ENCODE data around the gene DGKG. TPM values are rescaled to one million over a fixed set of nuclear protein-coding genes. Genes with fewer than 3 reads are reported as not detected.

The DGKG gene
- polyA plus RNA-seq, 3 donors, result 4.2 to 9.2 (median 4.3) TPM

- no peak for DNase-seq
- Histone ChIP-seq H3K4me1 (ENCODE audit: control insufficient read depth in 1 of 2, insufficient read depth in 2 of 2, low read length in 2 of 2) (no peaks in the 10 kb centered on the region), H3K9ac (ENCODE audit: insufficient read depth, low read length, poor library complexity, severe bottlenecking) (no peak overlapping the region), H3K4me2 (replicated peaks; ENCODE audit: extremely low read depth, low read length, poor library complexity, severe bottlenecking) (no peak overlapping the region), H4K20me1 (ENCODE audit: insufficient read depth, low read length) (no peaks in the 10 kb centered on the region), H3K36me3 (replicated peaks in 1 of 2; ENCODE audit: control insufficient read depth in 1 of 2, insufficient read depth in 2 of 2, low read length in 2 of 2) (peaks cover 86 to 99% of the 10 kb centered on the region in 2 donors), H3K9me3 (replicated peaks in 1 of 2; ENCODE audit: control insufficient read depth in 1 of 2, insufficient read depth in 1 of 2, low read length in 2 of 2) (no peaks in the 10 kb centered on the region), H3K27me3 (ENCODE audit: control insufficient read depth in 2 of 2, insufficient read depth in 2 of 2, low read length in 2 of 2) (no peaks in the 10 kb centered on the region), H3K27ac (ENCODE audit: low read depth in 1 of 2, low read length in 2 of 2) (peak overlapping the region in 1 of 2 donors; percentile 10), H3K4me3 (replicated peaks in 1 of 3; ENCODE audit: low read depth in 2 of 3, low read length in 3 of 3) (no peak overlapping the region), H2AFZ (ENCODE audit: insufficient read depth, low read depth, low read length, poor library complexity, severe bottlenecking) (no peak overlapping the region), H3K79me2 (ENCODE audit: insufficient read depth, low read length) (no peaks in the 10 kb centered on the region)
- no peak for TF ChIP-seq CTCF (IDR thresholded peaks at IDR 0.05)
- H3K9me3 Mint-ChIP-seq, result no peaks in the 10 kb centered on the region
- H3K27ac Mint-ChIP-seq, result no peak overlapping the region
- peaks cover 0 to 1% (median 0%) of the 10 kb centered on the region in 3 donors for H3K27me3 Mint-ChIP-seq (ENCODE audit: low read depth in 3 of 3)
- WGBS (ENCODE audit: insufficient coverage), result 96% methylated on average over 7 of the region's 8 CpGs
- peaks cover 88 to 95% of the 10 kb centered on the region in 2 donors for H3K36me3 Mint-ChIP-seq
- no peak overlapping the region for H3K4me3 Mint-ChIP-seq
- intact Hi-C loops (cut with micrococcal nuclease), result no loop called here
- no peaks in the 10 kb centered on the region for H3K4me1 Mint-ChIP-seq
Measured at GRCh38 chr3:186283096-186283495, 78.9 kb downstream of the DGKG start.

- no peaks in the 10 kb centered on the region for H3K4me1 Mint-ChIP-seq
- H3K27ac ChIP-seq (ENCODE audit: low read depth in 1 of 2, low read length in 2 of 2), result peak overlapping the region in 1 of 2 donors; percentile 21
- no peaks in the 10 kb centered on the region for H3K9me3 Mint-ChIP-seq
- no peaks in the 10 kb centered on the region for H3K79me2 ChIP-seq (ENCODE audit: insufficient read depth, low read length)
- peaks cover 0 to 1% (median 0%) of the 10 kb centered on the region in 3 donors for H3K27me3 Mint-ChIP-seq (ENCODE audit: low read depth in 3 of 3)
- 63% methylated on average over 2 of the region's 2 CpGs for WGBS (ENCODE audit: insufficient coverage)
- no peak for TF ChIP-seq CTCF (IDR thresholded peaks at IDR 0.05)
- H3K9me3 ChIP-seq (replicated peaks in 1 of 2; ENCODE audit: control insufficient read depth in 1 of 2, insufficient read depth in 1 of 2, low read length in 2 of 2), result no peaks in the 10 kb centered on the region
- no peak overlapping the region for H3K4me2 ChIP-seq (replicated peaks; ENCODE audit: extremely low read depth, low read length, poor library complexity, severe bottlenecking)
- no peaks in the 10 kb centered on the region for H4K20me1 ChIP-seq (ENCODE audit: insufficient read depth, low read length)
- DNase-seq, result no peak
- H3K27ac Mint-ChIP-seq, result peak overlapping the region in 4 of 7 donors; percentile 17 to 53 (median 30)
- no peak overlapping the region for H3K4me3 ChIP-seq (replicated peaks in 1 of 3; ENCODE audit: low read depth in 2 of 3, low read length in 3 of 3)
- H3K4me1 ChIP-seq (ENCODE audit: control insufficient read depth in 1 of 2, insufficient read depth in 2 of 2, low read length in 2 of 2), result no peaks in the 10 kb centered on the region
- H2AFZ ChIP-seq (ENCODE audit: insufficient read depth, low read depth, low read length, poor library complexity, severe bottlenecking), result no peak overlapping the region
- H3K27me3 ChIP-seq (ENCODE audit: control insufficient read depth in 2 of 2, insufficient read depth in 2 of 2, low read length in 2 of 2), result no peaks in the 10 kb centered on the region
- H3K4me3 Mint-ChIP-seq, result no peak overlapping the region
- H3K36me3 ChIP-seq (replicated peaks in 1 of 2; ENCODE audit: control insufficient read depth in 1 of 2, insufficient read depth in 2 of 2, low read length in 2 of 2), result peaks cover 89 to 100% of the 10 kb centered on the region in 2 donors
- H3K36me3 Mint-ChIP-seq, result peaks cover 94 to 97% of the 10 kb centered on the region in 2 donors
- H3K9ac ChIP-seq (ENCODE audit: insufficient read depth, low read length, poor library complexity, severe bottlenecking), result no peak overlapping the region
- intact Hi-C loops (cut with micrococcal nuclease), result no loop called here
Measured at GRCh38 chr3:186281176-186281575, 80.9 kb downstream of the DGKG start.
